K562 (cell line): ENCODE data around the gene GRIN2D.

ENCODE experiments used
- CHD4 ChIP-seq: fragments of 200-600 bp; sonication (generic); IDR thresholded peaks from 3 replicates; pipeline ENCODE4 v1.6.1; 2012; ENCODE audit warnings: low read depth, mild to moderate bottlenecking, mixed read lengths, low read length, inconsistent platforms; ENCODE audit not compliant: insufficient read depth, insufficient replicate concordance, poor library complexity, severe bottlenecking
- CTCF ChIP-seq, 3 experiments: IDR thresholded peaks in 2 of 3; conservative IDR thresholded peaks in 1 of 3; 2 replicates each; pipeline ENCODE4 v1.5.1; 2011 to 2012; ENCODE audit warnings: low read length in 3 of 3, mild to moderate bottlenecking in 3 of 3, control low read depth in 2 of 3, improper control_type of control experiment in 1 of 3, inconsistent platforms in 1 of 3, low read depth in 1 of 3, mixed read lengths in 1 of 3, moderate library complexity in 1 of 3; ENCODE audit not compliant: insufficient read depth in 2 of 3
- POLR2A ChIP-seq: fragments of 450-650 bp; conservative IDR thresholded peaks from 2 replicates; pipeline ENCODE4 v1.6.1; 2016
- TAL1 ChIP-seq: fragments of 450-650 bp; IDR thresholded peaks from 2 replicates; pipeline ENCODE4 v1.6.1; 2016; ENCODE audit warnings: mild to moderate bottlenecking
- ZNF274 ChIP-seq: IDR thresholded peaks from 2 replicates; pipeline ENCODE4 v1.6.1; 2011; ENCODE audit warnings: low read depth, mild to moderate bottlenecking, low read length, moderate library complexity, borderline replicate concordance
- ZNF766 ChIP-seq: fragments of 200-800 bp; sonication (Bioruptor generic); conservative IDR thresholded peaks from 2 replicates; pipeline ENCODE4 v1.6.1; 2016; ENCODE audit warnings: missing genetic modification characterization, missing compliant biosample characterization

- TF ChIP-seq TAL1 (no peak), CHD4 (no peak), ZNF274 (no peak), ZNF766 (CRISPR knock-in tag) (no peak), CTCF (IDR thresholded peaks at IDR 0.05 in 2 of 3, conservative IDR thresholded peaks at IDR 0.05 in 1 of 3; ENCODE audit: insufficient read depth in 2 of 3, low read depth in 1 of 3, low read length in 3 of 3) (no peak), POLR2A (no peak)
Measured at GRCh38 chr19:48348737-48349136, 44.7 kb upstream of the GRIN2D start.
